ENCODE results near the gene ARL15. TPM values are rescaled to one million over a fixed set of nuclear protein-coding genes. Genes with fewer than 3 reads are reported as not detected.

ARL15 gene
- total RNA-seq, 1 experiment from 2014 or later: 13.0 TPM

GRCh38 chr5:53927668-53928247 lies 382.6 kb downstream of the ARL15 start:
- Mint-ChIP-seq H3K27me3 (ENCODE audit: low read depth) (no peaks in the 10 kb centered on the region), H3K4me3 (no peak overlapping the region), H3K27ac (peak overlapping the region in 2 of 3 experiments; percentile 1 to 13; a peak in 2 of 7 replicates), H3K9me3 (no peaks in the 10 kb centered on the region), H3K36me3 (ENCODE audit: insufficient read depth in 1 of 3, low read depth in 3 of 3) (no peaks in the 10 kb centered on the region; a peak in 1 of 7 replicates), H3K4me1 (peaks cover 20 to 25% of the 10 kb centered on the region in 2 experiments)
- DNase-seq: no peak
- Histone ChIP-seq H4K8ac (replicated peaks; ENCODE audit: insufficient read length, low read depth, low read length) (no peak overlapping the region), H2BK12ac (ENCODE audit: insufficient read length, low read depth, low read length) (no peak overlapping the region), H3K9ac (ENCODE audit: extremely low read depth, insufficient read length, low read length) (no peak overlapping the region), H3K27me3 (ENCODE audit: insufficient read depth, low read length) (no peaks in the 10 kb centered on the region), H2BK20ac (ENCODE audit: low read depth, low read length, poor library complexity, severe bottlenecking) (no peak overlapping the region), H3K4ac (ENCODE audit: low read depth, low read length) (no peak overlapping the region), H2AK5ac (ENCODE audit: insufficient read length, low read length) (no peak overlapping the region), H3K23ac (ENCODE audit: insufficient read length, low read depth, low read length) (no peak overlapping the region), H3K27ac (ENCODE audit: insufficient read length, low read depth, low read length) (no peak overlapping the region), H2BK15ac (ENCODE audit: low read depth, low read length) (no peak overlapping the region), H4K91ac (ENCODE audit: insufficient read length, low read depth, low read length) (no peak overlapping the region), H3K9me3 (ENCODE audit: control insufficient read depth, low read depth, low read length) (no peaks in the 10 kb centered on the region), H2AFZ (ENCODE audit: low read length) (no peak overlapping the region), H3K18ac (ENCODE audit: insufficient read length, low read depth, low read length) (no peak overlapping the region), H3K4me2 (ENCODE audit: insufficient read depth, insufficient read length, low read length) (no peak overlapping the region), H3K56ac (ENCODE audit: insufficient read length, low read depth, low read length) (no peak overlapping the region), H2BK5ac (ENCODE audit: insufficient read length, low read length) (no peak overlapping the region), H3K79me2 (ENCODE audit: insufficient read depth, low read length) (no peaks in the 10 kb centered on the region), H3K23me2 (ENCODE audit: insufficient read length, low read depth, low read length, poor library complexity, severe bottlenecking) (no peaks in the 10 kb centered on the region), H2BK120ac (ENCODE audit: low read depth, low read length, poor library complexity, severe bottlenecking) (no peak overlapping the region), H4K5ac (ENCODE audit: insufficient read length, low read depth, low read length) (no peak overlapping the region), H3T11ph (ENCODE audit: low read length) (no peak overlapping the region), H3K79me1 (ENCODE audit: insufficient read depth, low read depth, low read length, poor library complexity, severe bottlenecking) (no peaks in the 10 kb centered on the region), H4K20me1 (ENCODE audit: control insufficient read depth, insufficient read depth, insufficient read length) (no peaks in the 10 kb centered on the region), H3K14ac (ENCODE audit: insufficient read depth, low read length) (no peak overlapping the region), H3K4me1 (ENCODE audit: insufficient read depth, low read length) (no peaks in the 10 kb centered on the region)
- WGBS (ENCODE audit: extremely low coverage, insufficient read length, low lambda C conversion rate): no CpG with 5 or more reads among the region's 6 CpGs
- no peak for TF ChIP-seq CTCF (conservative IDR thresholded peaks at IDR 0.05)
